K562 (cell line): ENCODE measurements around the gene PAX2. TPM values are rescaled to one million over a fixed set of nuclear protein-coding genes. Genes with fewer than 3 reads are reported as not detected.
A peak's percentile ranks its signal among the peaks of the same experiment; 100 is the strongest.

Experiments used
- ATAC-seq: fragments of 200-7000 bp; cut with Tn5 transposase; 3 replicates; pipeline ENCODE4 v1.9.1; 2020; ENCODE audit warnings: moderate library complexity
- BruUV-seq: library from RNA; stranded (reverse); fragments of 400-500 nt; replicated peaks from 2 replicates; lab custom pipeline; 2021; lab: Mats Ljungman, UMichigan
- CTCF ChIA-PET: fragments of 300-600 bp; formaldehyde crosslinking; extraction: SDS; loops from one replicate; lab custom pipeline; 2021; ENCODE audit warnings: low intra/inter-chr PET ratio; lab: Yijun Ruan, JAX
- POLR2A ChIA-PET: fragments of 300-600, 350-650 bp; sonication (Branson Sonifier 250); formaldehyde crosslinking; extraction: SDS; loops from one replicate; lab custom pipeline; 2021; ENCODE audit warnings: antibody characterized with exemption, inconsistent platforms; lab: Yijun Ruan, JAX
- DNase-seq, 4 experiments: peaks; one replicate each; pipeline versions ENCODE4 v3.0.0 to v3.0.0-alpha.2; 2011 to 2018; ENCODE audit warnings: low spot score in 3 of 4, mixed read lengths in 3 of 4; ENCODE audit errors: extremely low read depth in 1 of 4
- FAIRE-seq: peaks from 2 replicates; lab custom pipeline; 2011; peaks lifted over from hg19 to GRCh38; lab: Jason Lieb, UNC
- H2AFZ ChIP-seq: 2 replicates; pipeline ENCODE4 v1.6.0; 2011; ENCODE audit warnings: low read depth, low read length, control low read depth, inconsistent platforms
- H3K27ac ChIP-seq: fragments of 200-600 bp; 3 replicates; pipeline ENCODE4 v1.8.0; 2011; ENCODE audit warnings: low read depth, mild to moderate bottlenecking, control low read depth, inconsistent platforms, low read length, moderate library complexity, mixed read lengths; ENCODE audit errors: extremely low read depth
- H3K27me3 ChIP-seq, 2 experiments: fragments of 300-600 bp in 1 of 2; 2 replicates in 1 of 2; 3 replicates in 1 of 2; pipeline versions ENCODE4 v1.6.0 to v1.8.0; 2011; ENCODE audit warnings: inconsistent platforms in 2 of 2, low read length in 2 of 2, mild to moderate bottlenecking in 1 of 2, mixed read lengths in 1 of 2, moderate library complexity in 1 of 2; ENCODE audit not compliant: control insufficient read depth in 2 of 2, insufficient read depth in 2 of 2
- H3K36me3 ChIP-seq: fragments of 300-600 bp; 3 replicates; pipeline ENCODE4 v1.8.0; 2011; ENCODE audit warnings: mild to moderate bottlenecking, low read length, inconsistent platforms; ENCODE audit not compliant: control insufficient read depth, insufficient read depth
- H3K4me1 ChIP-seq, 2 experiments: fragments of 200-600 bp in 1 of 2; replicated peaks in 1 of 2; 2 replicates in 1 of 2; 3 replicates in 1 of 2; pipeline versions ENCODE4 v1.5.1 to v1.8.0; 2011; ENCODE audit warnings: inconsistent platforms in 2 of 2, low read length in 2 of 2, mild to moderate bottlenecking in 1 of 2, mixed read lengths in 1 of 2, moderate library complexity in 1 of 2; ENCODE audit not compliant: control insufficient read depth in 2 of 2, insufficient read depth in 2 of 2
- H3K4me2 ChIP-seq: 2 replicates; pipeline ENCODE4 v1.6.1; 2011; ENCODE audit warnings: low read length, control low read depth, inconsistent platforms, mixed read lengths; ENCODE audit not compliant: insufficient read depth
- H3K4me3 ChIP-seq: fragments of 200-600 bp; sonication (generic), shearing (Covaris generic); 2 replicates; pipeline ENCODE4 v1.5.1; 2016; ENCODE audit warnings: control low read depth, inconsistent platforms
- H3K79me2 ChIP-seq: fragments of 200-600 bp; 3 replicates; pipeline ENCODE4 v1.8.0; 2011; ENCODE audit warnings: low read length, inconsistent platforms; ENCODE audit not compliant: control insufficient read depth, insufficient read depth
- H3K9ac ChIP-seq, 2 experiments: 2 replicates each; pipeline versions ENCODE4 v1.6.0 to v1.6.1; 2011; ENCODE audit warnings: low read depth in 2 of 2, low read length in 2 of 2, control low read depth in 1 of 2, inconsistent platforms in 1 of 2, mild to moderate bottlenecking in 1 of 2, mixed read lengths in 1 of 2; ENCODE audit not compliant: insufficient read depth in 1 of 2
- H3K9me1 ChIP-seq: one replicate; pipeline ENCODE4 v1.6.0; 2011; ENCODE audit warnings: inconsistent platforms, mild to moderate bottlenecking, low read length, moderate library complexity; ENCODE audit not compliant: control insufficient read depth, insufficient read depth
- H3K9me3 ChIP-seq: replicated peaks from 2 replicates; pipeline ENCODE4 v1.5.1; 2011; ENCODE audit warnings: low read depth, low read length, inconsistent platforms; ENCODE audit not compliant: control insufficient read depth, insufficient read depth
- H4K20me1 ChIP-seq: replicated peaks from 2 replicates; pipeline ENCODE4 v1.6.1; 2011; ENCODE audit warnings: low read length, inconsistent platforms, mixed read lengths; ENCODE audit not compliant: control insufficient read depth, insufficient read depth
- ARHGAP35 ChIP-seq: fragments of 450-650 bp; IDR thresholded peaks from 2 replicates; pipeline ENCODE4 v1.6.1; 2018; ENCODE audit not compliant: partially characterized antibody
- SMAD3 ChIP-seq: fragments of 450-650 bp; formaldehyde crosslinking; conservative IDR thresholded peaks from 2 replicates; pipeline ENCODE4 v1.4.0; 2020; ENCODE audit warnings: mild to moderate bottlenecking
- WGBS: fragments of 100-300 bp; shearing (Covaris generic); methylation state at CpG from one replicate; pipeline ENCODE4 v1.1.6; 2016; ENCODE audit warnings: low coverage, mixed read lengths; ENCODE audit not compliant: insufficient coverage; ENCODE audit errors: missing lambda C conversion rate; 5-methylcytosine and 5-hydroxymethylcytosine counted together
- in situ Hi-C: fragments of 300-500 bp; cut with MboI; formaldehyde crosslinking; loops from 4 replicates; pipeline ENCODE4 v1.15.0; 2018; ENCODE audit warnings: inconsistent platforms, mixed read lengths
- intact Hi-C: fragments of 100-400 bp; cut with micrococcal nuclease; formaldehyde crosslinking; loops from 2 replicates; pipeline ENCODE4 v1.14.2; 2022
- polyA plus RNA-seq, 8 experiments: library from polyadenylated mRNA; depleted of rRNA in 4 of 8; stranded (reverse) in 5 of 8; unstranded in 3 of 8; fragments of >200 nt; fragmentation: Nextera tagmentation in 2 of 8; fragmentation: Illumina TruSeq in 1 of 8; extraction: Ambion mirVana in 2 of 8; extraction: Trizol in 1 of 8; gene quantifications; 2 replicates each; pipeline versions ENCODE4 v1.2.1 to v1.2.3, GENCODE V29; 2011 to 2014; ENCODE audit warnings: inconsistent platforms in 1 of 8, missing spikeins in 1 of 8
- total RNA-seq, 7 experiments: library from RNA; depleted of rRNA in 6 of 7; stranded (reverse); fragments of >200 nt in 6 of 7; fragmentation: Illumina TruSeq in 2 of 7; extraction: Trizol in 2 of 7; gene quantifications; 2 replicates each; pipeline versions ENCODE4 v1.2.1 to v1.2.3, GENCODE V29; 2011 to 2021; ENCODE audit warnings: low replicate concordance in 1 of 7
- TF ChIP-seq, protein P1 (sequence below): sonication (generic); formaldehyde crosslinking; IDR thresholded peaks from 2 replicates; pipeline ENCODE4 v1.8.0; 2022; ENCODE audit warnings: mild to moderate bottlenecking, missing genetic modification reagents, borderline replicate concordance
- TF ChIP-seq, protein P2 (sequence below): fragments of 200-800 bp; sonication (Bioruptor generic); IDR thresholded peaks from 2 replicates; pipeline ENCODE4 v1.6.1; 2017; ENCODE audit warnings: missing genetic modification characterization, missing compliant biosample characterization

The PAX2 gene
- total and polyA plus RNA-seq, 9 of the 15 experiments (the other 6 are each of a cell fraction or from before 2014, with no cell fraction given): not detected

DNA sequence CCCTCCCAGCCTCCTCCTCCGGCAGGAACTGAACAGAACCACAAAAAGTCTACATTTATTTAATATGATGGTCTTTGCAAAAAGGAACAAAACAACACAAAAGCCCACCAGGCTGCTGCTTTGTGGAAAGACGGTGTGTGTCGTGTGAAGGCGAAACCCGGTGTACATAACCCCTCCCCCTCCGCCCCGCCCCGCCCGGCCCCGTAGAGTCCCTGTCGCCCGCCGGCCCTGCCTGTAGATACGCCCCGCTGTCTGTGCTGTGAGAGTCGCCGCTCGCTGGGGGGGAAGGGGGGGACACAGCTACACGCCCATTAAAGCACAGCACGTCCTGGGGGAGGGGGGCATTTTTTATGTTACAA lies 83.3 kb downstream of the PAX2 start:
- no peak overlapping the region for H2AFZ ChIP-seq
- H3K4me2 ChIP-seq: 0 out of 2 replicates have a peak overlapping the region, but pooled peaks have one; percentile 52
- H3K27ac ChIP-seq: no peak overlapping the region
- TF ChIP-seq ARHGAP35 (no peak), SMAD3 (no peak)
- TF ChIP-seq, protein P1, sequence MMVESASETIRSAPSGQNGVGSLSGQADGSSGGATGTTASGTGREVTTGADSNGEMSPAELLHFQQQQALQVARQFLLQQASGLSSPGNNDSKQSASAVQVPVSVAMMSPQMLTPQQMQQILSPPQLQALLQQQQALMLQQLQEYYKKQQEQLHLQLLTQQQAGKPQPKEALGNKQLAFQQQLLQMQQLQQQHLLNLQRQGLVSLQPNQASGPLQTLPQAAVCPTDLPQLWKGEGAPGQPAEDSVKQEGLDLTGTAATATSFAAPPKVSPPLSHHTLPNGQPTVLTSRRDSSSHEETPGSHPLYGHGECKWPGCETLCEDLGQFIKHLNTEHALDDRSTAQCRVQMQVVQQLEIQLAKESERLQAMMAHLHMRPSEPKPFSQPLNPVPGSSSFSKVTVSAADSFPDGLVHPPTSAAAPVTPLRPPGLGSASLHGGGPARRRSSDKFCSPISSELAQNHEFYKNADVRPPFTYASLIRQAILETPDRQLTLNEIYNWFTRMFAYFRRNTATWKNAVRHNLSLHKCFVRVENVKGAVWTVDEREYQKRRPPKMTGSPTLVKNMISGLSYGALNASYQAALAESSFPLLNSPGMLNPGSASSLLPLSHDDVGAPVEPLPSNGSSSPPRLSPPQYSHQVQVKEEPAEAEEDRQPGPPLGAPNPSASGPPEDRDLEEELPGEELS (CRISPR knock-in tag): no peak
- TF ChIP-seq, protein P2, sequence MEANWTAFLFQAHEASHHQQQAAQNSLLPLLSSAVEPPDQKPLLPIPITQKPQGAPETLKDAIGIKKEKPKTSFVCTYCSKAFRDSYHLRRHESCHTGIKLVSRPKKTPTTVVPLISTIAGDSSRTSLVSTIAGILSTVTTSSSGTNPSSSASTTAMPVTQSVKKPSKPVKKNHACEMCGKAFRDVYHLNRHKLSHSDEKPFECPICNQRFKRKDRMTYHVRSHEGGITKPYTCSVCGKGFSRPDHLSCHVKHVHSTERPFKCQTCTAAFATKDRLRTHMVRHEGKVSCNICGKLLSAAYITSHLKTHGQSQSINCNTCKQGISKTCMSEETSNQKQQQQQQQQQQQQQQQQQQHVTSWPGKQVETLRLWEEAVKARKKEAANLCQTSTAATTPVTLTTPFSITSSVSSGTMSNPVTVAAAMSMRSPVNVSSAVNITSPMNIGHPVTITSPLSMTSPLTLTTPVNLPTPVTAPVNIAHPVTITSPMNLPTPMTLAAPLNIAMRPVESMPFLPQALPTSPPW (CRISPR knock-in tag): peak; percentile 32; the same call in 1 of the 2 replicates
- TF ChIP-seq, all 486 proteins: peak for 1
- WGBS: no CpG with 5 or more reads among the region's 20 CpGs
- ATAC-seq: peak; percentile 87
- DNase-seq: peak; percentile 38 to 69 (median 51)
- no peak overlapping the region for H3K4me3 ChIP-seq
- H3K9me3 ChIP-seq: no peaks in the 10 kb centered on the region
- no TSS peak for BruUV-seq
- no peaks in the 10 kb centered on the region for H3K79me2 ChIP-seq
- POLR2A ChIA-PET: no interaction called here
- intact Hi-C loops (no loop called here), in situ Hi-C loops (no loop called here)
- FAIRE-seq: no peak
- CTCF ChIA-PET: interaction anchor here (0.5 to 0.6 kb wide), 2 partner anchors 100 to 393 kb away, joined by 3 read pairs; no protein-coding TSS in a partner anchor
- H3K4me1 ChIP-seq: peaks cover 0 to 37% of the 10 kb centered on the region in 2 experiments; a peak in 2 of 5 replicates
- peaks cover 0 to 47% of the 10 kb centered on the region in 2 experiments; a peak in 2 of 5 replicates for H3K27me3 ChIP-seq
- peak overlapping the region in 1 of 2 experiments; percentile 26; a peak in 1 of 4 replicates for H3K9ac ChIP-seq
- H3K36me3 ChIP-seq: no peaks in the 10 kb centered on the region
- H4K20me1 ChIP-seq: no peaks in the 10 kb centered on the region; the same call in 1 of the 2 replicates
- H3K9me1 ChIP-seq: no peaks in the 10 kb centered on the region
